Epithelial cell of prostate (primary cell): Measurements from ENCODE around the gene RALBP1.
A peak's percentile ranks its signal among the peaks of the same experiment; 100 is the strongest.
"Not testable (repeated sequence)": the region's sequence is repeated elsewhere in the genome, so short reads cannot be mapped to it uniquely, and the experiment has no call there.

Experiments used
- DNase-seq: peaks from one replicate; pipeline ENCODE4 v3.0.0-alpha.2; 2011; ENCODE audit warnings: low read depth, low spot score
- H3K27ac ChIP-seq: fragments of 450-650 bp; 2 replicates; pipeline ENCODE4 v1.5.1; 2017; ENCODE audit warnings: mild to moderate bottlenecking

The RALBP1 gene

DNA sequence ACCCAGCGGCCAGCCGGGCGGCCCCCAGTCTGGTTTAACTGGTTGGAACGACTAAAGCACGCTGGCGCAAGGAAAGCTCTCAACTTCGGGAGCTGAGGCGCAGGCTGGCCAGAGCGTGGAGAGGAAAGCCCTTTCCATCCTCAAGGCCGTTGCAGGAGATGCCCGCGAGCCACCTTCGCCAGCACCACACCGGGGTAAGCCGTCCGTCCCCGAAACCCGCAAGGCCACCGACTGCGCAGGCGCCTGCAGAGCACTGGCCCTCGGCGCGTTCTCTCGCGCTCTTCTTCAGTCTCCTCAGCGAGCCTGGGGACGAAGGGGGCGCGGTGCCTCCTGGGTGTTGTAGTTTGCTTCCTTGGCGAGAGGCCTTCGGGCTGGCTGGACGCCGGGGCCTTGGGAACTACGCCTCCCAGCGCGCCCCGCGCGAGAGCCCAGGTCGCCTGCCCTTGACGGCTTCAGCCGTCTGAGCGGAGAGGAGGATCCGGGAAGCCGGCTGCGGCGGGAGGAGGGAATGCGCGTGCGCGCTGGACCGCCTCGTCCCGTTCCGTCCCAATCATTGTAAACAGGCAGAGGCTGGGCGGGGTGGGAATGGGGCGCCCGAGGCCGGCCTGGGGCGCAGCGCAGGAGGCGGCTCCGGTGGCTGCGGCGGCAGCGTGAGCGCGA, at the start of gene RALBP1:
TSS of gene RALBP1 (plus strand) at position 531 of the 660 bp plus-strand sequence. CDS start 37,533 bp downstream, outside the sequence.
- peak within 1 kb of the TSS; percentile 95 for H3K27ac ChIP-seq
- peak; percentile 97 for DNase-seq

DNA sequence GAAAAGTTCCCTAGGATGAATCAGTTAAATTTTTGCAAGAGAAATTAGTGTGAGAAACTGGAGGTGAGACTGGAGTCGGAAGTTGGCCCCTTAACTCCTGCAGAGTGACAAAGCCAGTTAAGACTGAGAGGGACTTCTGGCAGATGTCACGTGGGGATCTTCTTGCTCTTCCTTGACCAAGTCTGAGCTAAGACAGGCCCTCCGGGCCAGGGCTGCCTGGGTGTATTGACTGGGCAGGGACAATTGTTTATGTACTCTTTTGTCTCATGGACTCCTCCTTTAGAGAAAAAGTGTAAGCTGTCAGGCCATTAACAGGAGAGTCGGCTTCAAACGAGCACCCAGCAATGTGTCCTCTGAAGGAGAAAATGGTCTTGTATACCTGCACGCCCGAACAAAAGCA, 48.6 kb upstream of the RALBP1 start:
- DNase-seq: no peak
- H3K27ac ChIP-seq: no peak overlapping the region

DNA sequence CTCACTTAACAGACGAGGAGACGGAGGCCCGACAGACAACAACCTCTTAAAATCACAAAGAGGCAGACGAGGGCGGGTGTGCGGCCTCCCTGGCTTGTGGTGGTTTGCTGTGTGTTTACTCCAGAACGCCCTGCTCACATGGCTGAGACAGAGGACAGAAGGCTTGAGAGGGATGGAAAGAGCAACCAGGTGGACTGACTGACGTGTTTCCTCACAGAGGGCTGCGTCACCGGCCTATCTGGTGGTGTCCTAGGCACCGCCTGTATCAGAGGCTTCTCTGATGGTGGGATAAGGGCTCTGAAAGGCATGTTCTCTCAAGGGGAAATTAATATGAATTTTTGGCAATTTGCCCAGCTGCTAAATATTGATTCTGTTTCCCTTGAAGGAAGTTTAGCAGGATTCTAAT, 47.0 kb upstream of the RALBP1 start:
- DNase-seq: no peak
- peak overlapping the region; percentile 73 for H3K27ac ChIP-seq

DNA sequence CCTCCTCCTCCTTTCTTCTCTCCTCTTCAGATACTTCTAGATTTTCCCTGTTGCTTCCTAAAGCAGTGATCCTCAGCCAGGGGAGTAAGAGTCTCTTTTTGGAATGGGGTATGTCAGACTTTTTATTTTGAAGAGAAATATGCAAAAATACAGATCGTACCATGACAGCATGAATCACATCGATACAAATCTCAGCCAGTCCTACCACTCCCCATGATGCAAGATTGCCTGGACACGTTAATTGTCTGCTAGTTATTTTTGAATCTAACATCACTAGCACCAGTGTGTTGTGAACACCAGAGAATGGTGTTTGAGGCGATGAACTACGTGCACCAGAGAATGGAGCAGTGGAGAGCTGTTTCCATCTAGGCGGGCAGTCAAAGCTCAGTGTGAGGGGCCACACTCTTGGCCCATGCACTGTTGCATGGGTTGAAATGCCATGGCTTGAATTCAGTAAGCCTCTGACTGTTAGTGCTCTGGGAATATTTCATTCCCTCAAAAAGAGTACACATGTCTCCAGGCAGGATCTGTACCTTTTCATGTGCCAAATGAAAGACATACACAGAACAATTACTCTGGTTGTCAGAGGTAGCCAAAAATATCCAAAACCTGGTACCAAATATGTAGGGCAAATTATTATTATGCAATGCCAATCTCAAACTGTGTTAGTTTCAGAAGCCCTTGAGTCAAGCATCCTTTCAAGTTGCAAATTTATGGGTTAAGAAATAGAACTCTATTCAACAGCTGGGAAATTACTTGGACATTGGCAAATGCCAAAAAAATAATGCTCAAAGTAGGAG, 46.3 kb upstream of the RALBP1 start:
- peak overlapping the region; percentile 73 for H3K27ac ChIP-seq
- peak; percentile 16 for DNase-seq

DNA sequence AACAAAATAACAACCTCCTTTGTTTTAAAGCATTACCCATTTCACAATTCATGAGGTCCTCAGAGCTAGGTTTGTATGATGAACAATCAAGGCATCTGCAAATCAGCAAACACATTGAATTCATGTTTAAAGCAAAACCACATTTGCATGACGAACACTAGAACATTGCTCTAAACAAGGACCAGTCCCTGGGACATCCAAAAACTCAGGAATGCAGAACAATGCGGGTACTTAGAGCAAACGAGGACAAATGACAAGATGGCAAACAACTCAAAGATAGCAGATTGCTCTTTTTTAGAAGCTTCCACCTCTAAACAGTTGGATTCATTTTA, 45.7 kb upstream of the RALBP1 start:
- DNase-seq: no peak
- H3K27ac ChIP-seq: peak overlapping the region; percentile 73

DNA sequence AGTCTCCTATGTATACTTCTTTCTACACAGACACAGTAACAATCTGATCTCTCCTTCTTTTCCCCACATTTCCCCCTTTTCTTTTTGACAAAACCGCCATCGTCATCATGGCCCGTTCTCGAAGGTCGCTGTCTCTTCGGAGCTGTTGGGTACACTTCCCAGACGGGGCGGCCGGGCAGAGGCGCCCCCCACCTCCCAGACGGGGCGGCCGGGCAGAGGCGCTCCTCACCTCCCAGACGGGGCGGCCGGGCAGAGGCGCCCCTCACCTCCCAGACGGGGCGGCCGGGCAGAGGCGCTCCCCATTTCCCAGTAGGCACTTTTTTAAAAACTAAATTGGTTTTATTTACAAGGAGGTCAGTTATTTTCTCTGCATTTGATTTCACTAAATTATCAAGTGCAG, 45.0 kb upstream of the RALBP1 start:
- not testable (repeated sequence) for DNase-seq, H3K27ac ChIP-seq

DNA sequence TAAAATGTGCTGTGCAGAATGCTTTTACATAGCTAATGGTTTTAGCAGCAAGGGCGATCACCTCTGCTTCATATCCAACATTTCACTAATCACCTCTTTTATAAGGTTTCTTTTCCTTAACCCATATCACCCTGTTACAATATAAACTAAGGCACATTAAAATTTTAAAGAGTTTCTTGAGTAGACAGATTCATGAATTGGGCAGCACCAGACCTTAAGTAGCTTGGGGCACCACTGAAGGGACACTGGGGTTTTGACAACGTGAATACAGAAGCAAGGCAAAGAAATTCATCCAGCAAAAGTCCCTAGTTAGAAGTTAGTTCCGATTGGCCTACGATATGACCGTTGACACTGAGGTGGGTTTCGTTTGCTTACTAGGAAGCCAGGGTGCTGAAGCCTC, 44.0 kb upstream of the RALBP1 start:
- H3K27ac ChIP-seq: no peak overlapping the region
- DNase-seq: no peak

DNA sequence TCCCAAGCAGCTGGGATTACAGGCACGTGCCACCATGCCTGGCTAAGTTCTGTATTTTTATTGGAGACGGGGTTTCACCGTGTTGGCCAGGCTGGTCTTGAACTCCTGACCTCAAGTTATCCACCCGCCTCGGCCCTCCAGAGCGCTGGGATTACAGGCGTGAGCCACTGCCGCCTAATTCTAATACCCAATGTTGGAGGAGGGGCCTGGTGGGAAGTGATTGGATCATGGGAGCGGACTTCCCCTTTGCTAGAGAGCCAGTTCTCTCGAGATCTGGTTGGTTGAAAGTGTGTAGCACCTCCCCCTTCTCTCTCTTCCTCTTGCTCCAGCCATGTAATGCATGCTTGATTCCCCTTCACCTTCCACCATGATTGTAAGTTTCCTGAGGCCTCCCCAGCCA, 42.2 kb upstream of the RALBP1 start:
- not testable (repeated sequence) for H3K27ac ChIP-seq, DNase-seq

DNA sequence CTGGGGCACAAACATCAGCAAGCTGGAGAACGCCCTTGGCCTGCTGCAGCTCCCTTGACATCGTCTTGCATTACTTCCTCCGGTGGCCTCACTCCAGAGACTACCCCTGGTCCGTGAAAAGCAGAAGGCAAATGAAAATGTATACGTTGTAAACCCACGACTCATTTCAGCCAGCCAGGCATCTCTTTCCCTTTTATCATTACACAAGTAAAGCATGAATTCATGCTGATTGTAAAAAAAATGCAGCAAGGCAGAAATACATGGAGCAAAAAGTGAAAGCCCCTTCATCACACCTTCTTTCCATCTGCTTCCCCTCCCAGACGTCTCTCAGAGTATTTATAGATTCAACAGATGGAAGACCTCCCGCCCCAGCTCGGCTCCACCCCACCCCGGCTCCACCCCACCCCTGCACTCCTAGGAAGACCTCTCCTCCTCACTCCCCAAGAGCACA, 41.6 kb upstream of the RALBP1 start:
- no peak overlapping the region for H3K27ac ChIP-seq
- no peak for DNase-seq

DNA sequence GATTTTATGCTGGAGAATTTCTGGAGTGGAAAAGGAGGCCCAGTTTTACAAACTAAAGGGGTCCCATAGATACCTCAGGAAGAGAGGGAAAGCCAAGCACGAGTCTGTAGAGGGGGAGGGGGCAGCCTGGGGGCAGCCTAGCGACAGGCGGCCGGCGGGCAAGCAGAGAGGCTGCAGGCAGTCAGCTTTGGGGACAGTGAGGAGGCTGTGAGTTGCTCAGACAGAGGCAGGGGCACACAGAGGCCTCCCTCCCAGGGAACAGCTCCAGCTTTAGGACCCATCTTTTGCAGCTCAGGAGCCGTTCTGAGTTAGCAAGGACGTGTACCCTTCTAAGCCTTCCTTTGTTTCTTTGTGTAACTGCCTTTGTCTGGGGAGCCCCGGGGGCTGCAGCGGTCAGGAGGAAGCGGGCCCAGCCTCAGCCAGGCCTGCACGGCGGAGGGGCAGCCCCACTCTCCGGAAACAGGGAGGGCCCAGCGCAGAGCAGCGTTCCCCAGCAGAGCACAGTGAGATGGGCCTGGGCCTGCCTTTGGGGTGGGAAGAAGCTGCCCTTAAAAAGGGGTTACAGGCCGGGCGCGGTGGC, 41.1 kb upstream of the RALBP1 start:
- H3K27ac ChIP-seq: no peak overlapping the region
- no peak for DNase-seq

DNA sequence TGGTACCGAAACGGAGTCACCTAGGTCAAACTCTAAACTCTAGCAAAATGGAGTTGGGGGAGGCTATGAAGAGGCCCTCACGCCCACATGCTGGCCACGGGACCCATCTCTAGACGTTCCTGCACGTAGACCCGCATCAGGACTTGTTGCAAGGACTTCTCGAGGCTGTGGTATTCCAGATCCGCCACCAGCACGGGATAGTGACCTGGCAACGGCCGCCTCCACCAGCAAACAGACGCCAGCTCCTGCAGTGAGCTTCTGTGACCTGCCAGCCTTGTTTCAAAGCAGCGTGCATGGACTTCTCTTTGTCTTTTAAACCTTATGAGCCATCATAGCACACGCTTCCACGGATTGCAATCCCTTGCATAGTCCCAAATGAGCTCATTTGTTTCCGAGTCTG, 40.3 kb upstream of the RALBP1 start:
- H3K27ac ChIP-seq: no peak overlapping the region
- no peak for DNase-seq

DNA sequence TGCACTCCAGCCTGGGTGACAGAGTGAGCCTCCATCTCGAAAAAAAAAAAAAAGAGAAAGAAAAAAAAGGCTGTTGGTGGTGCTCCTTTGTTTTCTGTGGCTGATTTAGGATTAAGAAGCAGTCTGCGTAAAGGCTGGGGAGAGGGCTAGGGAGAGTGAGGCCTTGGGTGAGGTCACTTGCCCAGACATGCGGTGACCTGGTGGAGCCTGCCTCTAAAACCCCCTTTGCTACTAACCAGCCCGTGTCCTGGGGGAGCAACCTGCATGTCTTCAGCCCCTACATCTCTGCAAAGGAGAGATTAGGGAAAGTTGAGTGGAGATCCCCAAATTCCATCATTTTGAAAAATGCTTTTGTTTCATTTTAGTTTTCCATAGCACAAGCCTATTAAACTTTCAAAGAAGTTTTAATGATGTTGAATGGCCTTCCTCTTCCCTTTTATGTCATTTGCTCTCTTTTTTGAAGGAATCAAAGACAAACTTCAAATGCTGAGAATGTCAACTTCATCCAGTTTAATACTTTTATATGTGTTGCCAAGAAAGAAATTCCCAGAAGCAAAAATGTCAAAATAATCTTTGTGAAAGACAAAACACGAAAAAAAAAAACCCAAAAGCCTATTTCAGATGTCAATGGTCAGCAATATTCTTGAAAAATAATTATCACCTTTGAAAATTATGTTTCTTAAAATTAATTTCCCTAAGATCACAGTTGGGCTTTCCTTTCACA, 38.9 kb upstream of the RALBP1 start:
- H3K27ac ChIP-seq: no peak overlapping the region
- no peak for DNase-seq

DNA sequence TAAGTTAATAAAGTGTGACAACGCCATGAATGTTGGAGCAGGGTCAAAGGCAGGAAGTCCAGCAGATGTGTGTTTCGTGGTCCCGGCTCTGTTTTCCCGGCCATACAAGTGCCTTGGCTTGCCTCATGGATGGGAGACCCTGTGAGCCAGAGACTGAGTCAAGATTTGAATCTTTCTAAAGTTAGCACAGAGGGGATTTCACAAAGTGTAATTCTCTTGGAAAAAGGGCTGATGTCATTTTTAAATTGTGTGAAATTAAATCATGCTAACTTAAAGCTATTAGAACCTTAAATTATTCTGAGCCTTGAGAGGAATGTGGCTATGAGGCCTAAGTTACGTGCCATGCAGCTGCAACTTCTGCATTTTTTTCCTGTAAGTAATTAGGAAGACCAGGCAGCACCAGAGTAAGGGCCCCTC, 38.3 kb upstream of the RALBP1 start:
- no peak for DNase-seq
- H3K27ac ChIP-seq: no peak overlapping the region

DNA sequence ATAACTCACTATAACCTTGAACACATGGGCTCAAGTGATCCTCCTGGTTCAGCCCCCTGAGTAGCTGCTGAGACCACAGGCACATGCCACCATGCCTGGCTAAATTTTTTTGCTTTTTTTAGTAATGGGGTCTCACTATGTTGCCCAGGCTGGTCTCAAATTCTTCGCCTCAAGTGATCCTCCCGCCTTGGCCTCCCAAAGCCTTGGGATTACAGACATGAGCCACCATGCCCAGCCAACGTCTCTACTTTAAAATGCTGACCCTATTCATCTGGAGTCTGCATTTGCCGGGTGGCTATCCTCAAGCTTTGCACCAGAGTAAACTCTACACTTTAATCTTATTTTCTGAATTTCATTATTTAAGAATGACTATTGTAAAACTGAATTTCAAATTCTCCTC, 37.6 kb upstream of the RALBP1 start:
- no peak overlapping the region for H3K27ac ChIP-seq
- no peak for DNase-seq

DNA sequence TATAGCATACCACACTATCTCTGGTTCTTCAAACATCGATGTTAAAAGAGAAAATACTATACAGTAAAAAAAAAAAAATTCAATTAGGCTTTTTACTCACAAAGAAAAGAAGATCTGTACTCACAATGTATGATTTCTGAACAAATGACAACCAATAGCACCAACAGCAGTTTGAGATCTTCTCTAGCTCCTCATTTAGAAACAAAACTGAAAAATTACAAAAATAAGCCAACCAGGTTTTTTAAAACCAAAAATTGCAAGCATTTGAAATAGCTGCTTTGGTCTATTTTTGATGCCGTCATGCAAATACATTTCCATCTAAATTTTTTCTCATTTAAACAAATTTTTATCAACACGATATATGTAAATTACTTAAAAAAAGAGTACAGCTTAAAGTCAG, 34.3 kb upstream of the RALBP1 start:
- DNase-seq: no peak
- no peak overlapping the region for H3K27ac ChIP-seq

DNA sequence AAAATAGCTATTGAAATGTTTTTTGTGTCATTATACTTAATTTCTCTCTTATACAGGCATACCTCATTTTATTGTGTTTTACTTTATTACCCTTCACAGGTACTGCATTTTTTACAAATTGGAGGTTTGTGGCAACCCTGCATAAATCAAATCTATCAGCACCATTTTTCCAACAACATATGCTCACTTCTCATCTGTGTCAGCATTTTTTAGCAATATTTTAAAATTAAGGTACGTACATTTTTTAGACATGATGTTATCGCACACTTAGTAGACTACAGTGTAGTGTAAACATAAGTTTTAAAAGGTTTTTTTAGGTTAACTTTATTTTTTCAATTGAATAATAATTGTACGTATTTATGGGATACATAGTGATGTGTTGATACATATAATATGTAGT, 30.8 kb upstream of the RALBP1 start:
- DNase-seq: no peak

DNA sequence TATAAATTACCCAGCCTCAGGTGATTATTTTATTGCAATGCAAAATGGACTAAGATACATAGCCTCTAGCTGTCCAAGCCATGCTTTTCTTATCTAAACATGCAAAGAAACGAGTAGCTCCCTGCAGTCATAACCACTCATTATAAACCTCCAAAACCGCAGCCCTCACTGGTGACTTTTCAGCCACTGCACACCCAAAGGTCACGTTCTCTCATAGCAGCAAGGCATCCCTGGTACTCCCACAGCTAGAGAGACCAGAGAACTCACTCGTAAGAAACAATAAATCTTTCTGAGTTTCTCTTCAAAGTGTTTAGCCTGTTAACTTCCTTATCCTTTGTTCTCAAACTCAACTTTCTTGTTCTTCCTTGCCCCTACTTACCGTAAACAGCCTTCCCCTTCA, 28.5 kb upstream of the RALBP1 start:
- DNase-seq: no peak
- H3K27ac ChIP-seq: no peak overlapping the region

More for the DNA sequence above, 30.8 kb upstream of the RALBP1 start:
- H3K27ac ChIP-seq: no peak overlapping the region

DNA sequence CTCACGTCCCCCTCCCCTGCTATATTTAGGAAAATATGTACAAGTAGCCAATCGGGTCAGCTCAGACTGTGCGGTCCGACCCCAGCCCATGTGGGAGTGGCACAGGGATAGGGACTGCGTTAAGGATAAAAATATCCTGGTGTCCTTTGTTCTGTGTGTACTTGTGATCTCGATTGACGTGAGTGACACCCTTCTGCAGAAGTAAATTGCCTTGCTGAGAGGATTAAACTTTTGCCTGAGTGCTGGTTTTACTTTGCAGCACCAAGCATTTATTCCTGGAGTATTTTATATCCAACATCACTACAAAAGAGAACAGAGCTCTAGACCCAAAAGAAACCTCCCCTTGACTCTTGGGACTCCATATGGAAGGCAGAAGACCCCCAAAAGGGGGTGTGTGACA, 28.0 kb upstream of the RALBP1 start:
- no peak for DNase-seq
- no peak overlapping the region for H3K27ac ChIP-seq

DNA sequence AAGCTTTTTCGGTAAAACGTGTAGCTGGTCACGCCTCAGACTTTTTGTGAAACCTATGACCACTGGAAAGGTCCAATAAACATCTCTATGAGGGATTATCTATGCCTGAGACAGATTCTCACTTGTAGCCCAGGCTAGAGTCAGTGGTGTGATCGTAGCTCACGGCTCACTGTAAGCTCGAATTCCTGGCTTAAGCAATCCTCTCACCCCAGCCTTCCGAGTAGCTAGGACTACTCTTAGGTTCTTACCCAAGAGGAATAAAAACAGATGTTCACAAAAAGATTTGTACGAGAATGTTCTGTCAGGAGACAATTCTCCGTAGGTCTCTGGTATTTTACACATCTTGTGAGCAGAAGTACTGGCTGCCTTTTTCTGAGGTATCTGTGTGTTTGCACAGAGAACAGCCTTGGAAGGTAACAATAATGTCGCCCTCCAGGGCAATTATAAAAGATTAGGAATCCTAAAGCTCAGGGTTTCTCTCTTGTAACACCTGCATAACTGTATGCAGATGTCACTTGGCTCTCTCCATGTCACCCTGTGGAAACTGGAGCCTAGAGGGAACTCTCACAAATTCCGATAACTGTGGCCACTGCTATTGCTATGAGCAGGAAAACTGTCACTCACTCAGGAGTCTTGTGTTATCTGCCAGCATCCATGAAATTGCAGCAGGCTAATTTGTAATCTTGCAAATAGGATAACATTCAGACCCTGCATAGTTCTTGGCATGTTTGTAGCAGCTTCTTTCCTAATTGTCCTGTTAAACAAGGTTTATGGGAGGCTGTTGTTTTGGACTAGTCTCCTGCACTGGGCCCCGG, 25.5 kb upstream of the RALBP1 start:
- no peak overlapping the region for H3K27ac ChIP-seq
- DNase-seq: no peak

DNA sequence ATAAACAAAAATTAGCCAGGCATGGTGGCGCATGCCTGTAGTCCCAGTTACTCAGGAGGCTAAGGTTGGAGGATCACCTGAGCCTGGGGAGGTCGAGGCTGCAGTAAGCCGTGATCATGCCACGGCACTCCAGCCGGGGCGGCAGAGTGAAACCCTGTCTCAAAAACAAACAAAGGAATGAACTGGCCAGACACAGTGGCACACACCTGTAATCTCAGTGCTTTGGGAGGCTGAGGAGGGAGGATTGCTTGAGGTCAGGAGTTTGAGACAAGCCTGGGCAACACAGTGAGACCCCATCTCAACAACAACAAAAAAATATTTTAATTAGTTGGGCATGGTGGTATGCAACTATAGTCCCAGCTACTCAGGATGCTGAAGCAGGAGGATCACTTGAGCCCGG, 24.4 kb upstream of the RALBP1 start:
- DNase-seq: not testable (repeated sequence)

More for the DNA sequence above, 24.4 kb upstream of the RALBP1 start:
- not testable (repeated sequence) for H3K27ac ChIP-seq
